NCI-H446 (cell line): ENCODE measurements around the gene S100A3.

ENCODE experiments used
- DNase-seq, 2 experiments: peaks; one replicate each; lab custom pipeline; 2025; lab: John Stamatoyannopoulos, UW

Gene S100A3

DNA sequence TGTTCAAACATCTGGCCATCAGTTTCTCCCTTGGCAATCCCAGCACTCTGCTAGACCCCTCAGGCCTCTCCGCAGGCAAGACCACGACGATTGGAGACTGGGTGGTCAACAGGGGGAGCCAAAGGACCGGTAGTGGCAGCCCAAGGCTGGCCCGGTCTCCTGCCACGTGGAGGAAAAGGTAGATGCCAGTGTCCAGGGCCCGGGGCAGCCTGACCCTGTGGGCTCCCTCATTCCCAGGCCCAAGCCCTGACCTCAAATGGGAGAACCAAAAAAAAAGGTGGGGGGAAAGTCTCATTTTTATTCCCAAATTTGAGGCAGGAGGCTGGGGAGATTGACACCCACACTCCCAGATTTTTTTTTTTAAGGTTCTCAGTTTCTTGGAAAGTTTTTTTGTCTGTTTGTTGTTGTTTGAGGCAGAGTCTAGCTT lies 38.1 kb downstream of the S100A3 start:
- DNase-seq = peak; percentile 73 to 92

DNA sequence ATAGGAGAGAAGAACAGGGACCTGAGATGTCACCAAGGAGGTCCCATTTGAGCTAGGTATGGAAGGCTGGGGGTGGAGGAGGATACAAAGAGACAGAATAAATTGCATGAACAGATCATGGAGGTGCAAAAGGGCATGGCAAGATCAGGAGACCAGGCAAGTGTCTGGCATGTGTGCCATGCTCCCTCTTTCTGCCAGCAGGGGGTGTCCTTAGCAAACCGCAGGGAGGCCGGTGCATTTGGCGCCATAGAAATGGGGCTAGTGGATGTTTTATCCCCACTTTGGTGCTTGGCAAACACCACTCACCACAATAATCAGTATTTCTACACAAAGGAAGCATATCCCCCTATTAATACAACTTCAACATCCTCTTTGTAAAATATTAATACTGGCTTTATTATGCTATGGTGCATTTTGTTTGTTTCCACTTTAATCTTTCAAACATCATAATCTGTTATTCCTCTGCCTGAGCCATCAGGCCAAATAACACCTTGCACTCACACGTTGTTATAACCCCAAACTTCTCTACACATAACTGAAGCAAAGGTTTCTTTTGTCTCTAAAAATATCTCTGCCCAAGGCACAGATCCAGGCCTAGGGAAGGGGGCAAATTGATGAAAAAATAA lies 39.2 kb downstream of the S100A3 start:
- peak; percentile 15 to 66 for DNase-seq

DNA sequence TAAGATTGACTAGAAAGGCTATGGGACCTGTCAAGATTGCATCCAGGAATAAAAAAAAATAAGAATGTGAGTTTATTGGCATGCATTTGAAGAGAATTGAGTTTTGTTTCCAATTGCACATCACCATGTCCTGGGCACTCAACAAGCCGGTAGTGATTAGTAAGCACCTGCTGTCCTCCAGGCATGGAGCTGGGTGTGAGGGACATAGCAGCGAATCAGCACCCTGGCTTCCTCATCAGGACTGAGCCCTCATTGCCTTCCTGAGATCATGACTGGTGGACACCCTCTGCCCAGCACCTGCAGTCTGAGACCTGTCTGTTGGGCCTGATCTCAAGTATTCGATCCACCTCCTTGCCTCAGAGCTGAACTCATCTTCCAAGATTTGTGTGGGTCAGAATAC lies 40.0 kb downstream of the S100A3 start:
- no peak for DNase-seq

GRCh38 chr1:153507926-153508583 lies 41.0 kb downstream of the S100A3 start:
- no peak for DNase-seq

DNA sequence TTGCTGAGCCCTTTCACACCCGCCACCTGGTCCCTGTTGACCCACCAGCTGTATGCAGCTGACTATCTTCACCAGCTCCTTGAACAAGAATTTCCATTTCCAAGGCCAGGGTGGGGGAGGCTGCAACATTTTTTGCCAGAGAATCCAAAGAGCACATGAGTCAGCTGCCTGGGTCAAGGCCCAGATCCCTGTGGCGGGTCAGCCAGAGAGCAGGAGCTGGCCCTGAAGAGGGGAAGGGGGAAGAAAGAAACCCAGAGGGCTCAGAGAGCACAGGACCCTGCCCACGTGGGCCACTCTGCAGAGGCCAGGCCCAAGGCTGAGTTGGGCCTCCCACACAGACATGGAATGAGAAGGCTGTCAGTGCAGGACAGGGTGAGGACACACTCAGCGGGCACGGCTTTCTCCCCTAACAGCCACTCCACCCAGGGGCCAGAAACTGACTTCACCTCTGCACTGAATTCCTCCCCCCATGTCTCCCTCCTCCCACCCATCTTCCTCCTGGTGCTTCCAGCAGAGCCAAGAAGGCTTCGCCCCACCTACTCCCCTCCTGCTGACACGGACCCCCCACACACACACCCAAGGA lies 42.1 kb downstream of the S100A3 start:
- peak in 1 of 2 experiments; percentile 53 for DNase-seq

GRCh38 chr1:153506386-153506785 lies 42.7 kb downstream of the S100A3 start:
- no peak for DNase-seq

GRCh38 chr1:153505576-153505975 lies 43.5 kb downstream of the S100A3 start:
- DNase-seq = no peak

- no peak for DNase-seq
Observed at GRCh38 chr1:153503766-153504165, 45.3 kb downstream of the S100A3 start.

DNA sequence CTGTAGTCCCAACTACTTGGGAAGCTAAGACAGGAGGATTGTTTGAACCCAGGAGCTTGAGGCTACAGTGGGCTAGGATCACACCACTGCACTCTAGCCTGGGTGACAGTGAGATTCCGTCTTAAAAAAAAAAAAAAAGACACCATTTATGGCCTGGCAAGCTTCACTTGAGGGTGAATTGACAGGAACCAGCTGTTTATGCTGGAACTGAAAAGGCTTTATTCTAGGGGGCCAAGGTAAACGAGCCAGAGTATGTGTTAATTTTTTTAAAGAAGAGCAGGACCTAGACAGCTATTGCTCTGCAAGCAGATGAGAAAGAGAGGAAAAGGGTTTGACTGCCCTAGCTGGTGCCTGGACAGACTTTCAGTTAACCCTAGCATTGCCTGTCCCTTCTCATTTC lies 50.3 kb downstream of the S100A3 start:
- no peak for DNase-seq
